ENCODE data around the gene NUDT3.

The NUDT3 gene

DNA sequence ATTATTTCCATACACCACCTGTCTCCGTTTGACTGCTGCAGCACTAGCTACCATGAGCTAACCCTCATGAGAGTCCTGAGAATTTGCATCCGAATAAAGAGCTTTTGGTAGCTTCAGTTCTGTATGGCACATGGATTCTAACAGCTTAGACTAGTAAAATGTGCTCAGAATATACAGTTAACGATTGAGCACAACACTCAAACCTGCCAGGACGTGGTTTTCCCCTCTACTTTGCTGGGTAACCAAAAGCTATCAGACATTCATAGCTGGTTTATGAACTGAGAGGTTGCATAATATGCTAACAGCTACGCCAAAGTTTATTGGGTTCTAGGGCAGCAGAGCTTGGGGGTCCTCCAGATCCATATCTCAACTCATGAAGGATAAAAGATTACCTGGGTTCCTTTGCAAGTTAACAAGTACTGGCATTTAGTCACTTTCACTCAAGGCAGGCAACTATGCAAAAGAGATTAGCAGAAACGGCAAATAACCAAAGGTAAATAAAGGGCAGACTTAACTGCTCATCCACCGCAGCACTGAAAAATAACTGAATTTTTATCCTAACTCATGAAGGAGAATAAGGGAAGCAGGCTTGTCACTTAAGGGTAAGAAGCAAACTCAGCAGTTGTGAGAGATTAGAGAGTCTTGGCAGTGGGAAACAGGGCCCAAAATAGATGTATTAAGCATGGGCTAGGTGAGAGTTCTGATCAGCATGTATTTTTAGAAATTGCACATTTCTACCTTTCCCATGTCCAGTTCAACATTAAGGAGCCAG, 29.4 kb downstream of the NUDT3 start:
- no peak for DNase-seq
- Histone ChIP-seq H3K27ac (ENCODE audit: low read length) (no peak overlapping the region), H3K27me3 (replicated peaks; ENCODE audit: insufficient read depth, low read length) (no peaks in the 10 kb centered on the region), H4K20me1 (ENCODE audit: insufficient read depth, low read length) (peaks cover 9% of the 10 kb centered on the region; the same call in 1 of the 2 replicates), H3K4me3 (ENCODE audit: low read length) (no peak overlapping the region), H3K9ac (ENCODE audit: low read length) (no peak overlapping the region), H3K4me1 (ENCODE audit: low read length) (peaks cover 4% of the 10 kb centered on the region; the same call in 1 of the 2 replicates), H3K9me2 (replicated peaks; ENCODE audit: insufficient read depth, low read length) (no peaks in the 10 kb centered on the region), H3K36me3 (replicated peaks; ENCODE audit: insufficient read depth, low read length) (no peaks in the 10 kb centered on the region), H3F3A (ENCODE audit: insufficient read depth, low read length) (peaks cover 3% of the 10 kb centered on the region; the same call in 1 of the 2 replicates), H3K9me3 (replicated peaks; ENCODE audit: insufficient read depth, low read length) (no peaks in the 10 kb centered on the region), H2AFZ (ENCODE audit: low read length) (no peak overlapping the region), H3K79me2 (ENCODE audit: low read length) (peaks cover 88% of the 10 kb centered on the region), H3K4me2 (ENCODE audit: low read depth, low read length) (no peak overlapping the region)
- TF ChIP-seq CTCF (IDR thresholded peaks at IDR 0.05; ENCODE audit: low read length) (no peak), EZH2 (optimal IDR thresholded peaks at IDR 0.05; ENCODE audit: low read depth, low read length) (no peak)

GRCh38 chr6:34362176-34362575, 30.3 kb downstream of the NUDT3 start:
- no peak for DNase-seq
- Histone ChIP-seq H3K79me2 (ENCODE audit: low read length) (peaks cover 88% of the 10 kb centered on the region), H3F3A (ENCODE audit: insufficient read depth, low read length) (peaks cover 3% of the 10 kb centered on the region; the same call in 1 of the 2 replicates), H3K9me2 (replicated peaks; ENCODE audit: insufficient read depth, low read length) (no peaks in the 10 kb centered on the region), H3K4me1 (ENCODE audit: low read length) (peaks cover 4% of the 10 kb centered on the region; the same call in 1 of the 2 replicates), H3K4me2 (ENCODE audit: low read depth, low read length) (no peak overlapping the region), H3K9ac (ENCODE audit: low read length) (no peak overlapping the region), H3K9me3 (replicated peaks; ENCODE audit: insufficient read depth, low read length) (no peaks in the 10 kb centered on the region), H3K27ac (ENCODE audit: low read length) (no peak overlapping the region), H3K36me3 (replicated peaks; ENCODE audit: insufficient read depth, low read length) (no peaks in the 10 kb centered on the region), H3K4me3 (ENCODE audit: low read length) (no peak overlapping the region), H4K20me1 (ENCODE audit: insufficient read depth, low read length) (peaks cover 9% of the 10 kb centered on the region; the same call in 1 of the 2 replicates), H3K27me3 (replicated peaks; ENCODE audit: insufficient read depth, low read length) (no peaks in the 10 kb centered on the region), H2AFZ (ENCODE audit: low read length) (no peak overlapping the region)
- no peak for TF ChIP-seq CTCF (IDR thresholded peaks at IDR 0.05; ENCODE audit: low read length)
- no peak for TF ChIP-seq EZH2 (optimal IDR thresholded peaks at IDR 0.05; ENCODE audit: low read depth, low read length)
- TF ChIP-seq EZH2phosphoT487 (IDR thresholded peaks at IDR 0.05; ENCODE audit: low read length) = no peak

- Histone ChIP-seq H3K4me2 (ENCODE audit: low read depth, low read length) (no peak overlapping the region), H3K27me3 (replicated peaks; ENCODE audit: insufficient read depth, low read length) (no peaks in the 10 kb centered on the region), H3K27ac (ENCODE audit: low read length) (no peak overlapping the region), H3K9me3 (replicated peaks; ENCODE audit: insufficient read depth, low read length) (no peaks in the 10 kb centered on the region), H3F3A (ENCODE audit: insufficient read depth, low read length) (peaks cover 3% of the 10 kb centered on the region; the same call in 1 of the 2 replicates), H4K20me1 (ENCODE audit: insufficient read depth, low read length) (peaks cover 9% of the 10 kb centered on the region; the same call in 1 of the 2 replicates), H3K9ac (ENCODE audit: low read length) (no peak overlapping the region), H3K4me3 (ENCODE audit: low read length) (no peak overlapping the region), H2AFZ (ENCODE audit: low read length) (no peak overlapping the region), H3K4me1 (ENCODE audit: low read length) (peaks cover 4% of the 10 kb centered on the region; the same call in 1 of the 2 replicates), H3K79me2 (ENCODE audit: low read length) (peaks cover 91% of the 10 kb centered on the region), H3K9me2 (replicated peaks; ENCODE audit: insufficient read depth, low read length) (no peaks in the 10 kb centered on the region), H3K36me3 (replicated peaks; ENCODE audit: insufficient read depth, low read length) (no peaks in the 10 kb centered on the region)
- TF ChIP-seq CTCF (IDR thresholded peaks at IDR 0.05; ENCODE audit: low read length) (no peak), EZH2 (optimal IDR thresholded peaks at IDR 0.05; ENCODE audit: low read depth, low read length) (no peak), EZH2phosphoT487 (IDR thresholded peaks at IDR 0.05; ENCODE audit: low read length) (no peak)
- DNase-seq = no peak
Observed at GRCh38 chr6:34360556-34360955, 31.9 kb downstream of the NUDT3 start.
